ENCODE results near the gene SNX21.
"Not testable (repeated sequence)": the region's sequence is repeated elsewhere in the genome, so short reads cannot be mapped to it uniquely, and the experiment has no call there.

Gene SNX21

GRCh38 chr20:45851501-45851900, 17.9 kb downstream of the SNX21 start:
- DNase-seq, result no peak

DNA sequence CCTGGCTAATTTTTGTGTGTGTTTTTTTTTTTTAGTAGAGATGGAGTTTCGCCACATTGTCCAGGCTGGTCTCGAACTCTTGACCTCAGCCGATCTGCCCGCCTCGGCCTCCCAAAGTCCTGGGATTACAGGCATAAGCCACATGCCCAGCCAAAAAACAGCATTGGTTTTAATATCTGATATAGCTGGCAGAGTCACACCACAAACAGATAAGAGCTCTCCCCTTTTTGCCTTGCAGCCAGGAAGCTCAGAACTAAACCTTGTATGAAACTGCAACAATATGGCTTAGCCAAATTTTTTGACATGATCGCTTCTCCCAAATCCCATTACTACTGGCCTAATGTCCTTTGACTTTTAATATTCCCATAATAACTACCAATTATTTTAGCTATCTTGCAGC, 18.7 kb downstream of the SNX21 start:
- DNase-seq, result no peak

DNA sequence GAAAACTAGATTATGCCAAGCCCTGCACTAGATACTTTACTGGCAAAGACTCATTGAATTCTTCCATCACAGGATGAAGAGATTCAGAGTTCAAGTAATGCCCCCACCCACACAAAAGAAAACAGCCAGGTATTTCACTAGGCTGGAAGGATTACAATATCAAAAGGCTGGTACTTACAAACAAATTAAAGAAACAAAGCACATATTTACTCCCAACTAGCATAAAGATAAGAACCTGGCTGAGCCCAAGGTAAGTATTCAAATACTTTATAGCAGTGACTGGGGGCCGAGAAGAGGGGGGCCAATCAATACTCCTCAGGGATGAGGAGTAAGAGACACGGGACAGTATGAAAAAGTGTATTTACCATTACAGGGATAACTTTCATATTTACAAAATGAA, 19.9 kb downstream of the SNX21 start:
- no peak for DNase-seq

GRCh38 chr20:45857114-45857881, 23.7 kb downstream of the SNX21 start, which contains the start of the genes ACOT8 and ZSWIM3:
Gene ACOT8, minus strand, starts transcription at chr20:45857392. Its CDS starts 77 bp downstream, at chr20:45857315.
Gene ZSWIM3, plus strand, starts transcription at chr20:45857614. Its CDS starts 212 bp downstream, at chr20:45857826.
- peak; percentile 100 for DNase-seq

DNA sequence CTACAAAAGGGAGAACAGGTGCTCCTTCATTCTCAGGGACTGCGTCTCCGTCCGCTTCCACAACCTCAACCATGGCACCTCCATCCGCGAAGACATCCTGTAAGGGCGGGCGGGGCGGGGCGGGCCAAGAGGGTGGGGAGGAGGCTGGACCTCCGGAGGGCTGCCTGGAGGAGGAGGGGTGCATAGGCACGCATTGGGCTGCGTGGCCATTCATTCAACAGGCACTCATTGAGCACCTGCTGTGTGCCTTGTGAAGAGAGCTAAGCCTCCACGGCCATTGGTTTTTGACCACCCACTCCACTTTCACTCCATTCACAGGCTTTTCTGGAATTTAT, 24.2 kb downstream of the SNX21 start:
- DNase-seq, result no peak

GRCh38 chr20:45859916-45860315, 26.3 kb downstream of the SNX21 start:
- DNase-seq, result no peak

DNA sequence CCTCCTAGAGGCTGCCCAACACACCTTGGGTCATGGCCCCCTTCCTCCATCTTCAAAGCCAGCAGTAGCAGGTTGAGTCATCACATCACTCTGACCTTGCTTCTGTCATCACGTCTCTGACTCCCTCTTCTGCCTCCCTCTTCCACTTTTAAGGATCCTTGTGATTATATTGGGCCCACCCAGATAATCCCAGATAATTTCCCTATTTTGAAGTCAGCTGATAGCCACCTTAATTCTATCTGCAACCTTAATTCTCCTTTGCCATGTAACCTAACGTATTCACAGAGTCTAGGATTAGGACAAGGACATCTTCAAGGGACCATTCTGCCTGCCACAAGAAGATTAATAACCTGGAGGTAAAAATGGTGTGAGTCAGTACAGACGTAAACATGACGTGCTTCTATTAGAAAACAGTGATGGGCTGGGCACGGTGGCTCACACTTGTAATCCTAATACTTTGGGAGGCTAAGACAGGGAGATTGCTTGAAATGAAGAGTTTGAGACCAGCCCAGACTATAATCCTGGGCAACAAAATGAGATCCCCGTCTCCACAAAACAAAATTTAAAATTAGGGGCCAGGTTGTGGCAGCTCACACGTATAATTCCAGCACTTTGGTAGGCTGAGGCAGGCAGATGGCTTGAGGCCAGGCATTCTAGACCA, 27.1 kb downstream of the SNX21 start:
- no peak for DNase-seq

- DNase-seq, result no peak
Measured at GRCh38 chr20:45861221-45862075, 27.8 kb downstream of the SNX21 start.

DNA sequence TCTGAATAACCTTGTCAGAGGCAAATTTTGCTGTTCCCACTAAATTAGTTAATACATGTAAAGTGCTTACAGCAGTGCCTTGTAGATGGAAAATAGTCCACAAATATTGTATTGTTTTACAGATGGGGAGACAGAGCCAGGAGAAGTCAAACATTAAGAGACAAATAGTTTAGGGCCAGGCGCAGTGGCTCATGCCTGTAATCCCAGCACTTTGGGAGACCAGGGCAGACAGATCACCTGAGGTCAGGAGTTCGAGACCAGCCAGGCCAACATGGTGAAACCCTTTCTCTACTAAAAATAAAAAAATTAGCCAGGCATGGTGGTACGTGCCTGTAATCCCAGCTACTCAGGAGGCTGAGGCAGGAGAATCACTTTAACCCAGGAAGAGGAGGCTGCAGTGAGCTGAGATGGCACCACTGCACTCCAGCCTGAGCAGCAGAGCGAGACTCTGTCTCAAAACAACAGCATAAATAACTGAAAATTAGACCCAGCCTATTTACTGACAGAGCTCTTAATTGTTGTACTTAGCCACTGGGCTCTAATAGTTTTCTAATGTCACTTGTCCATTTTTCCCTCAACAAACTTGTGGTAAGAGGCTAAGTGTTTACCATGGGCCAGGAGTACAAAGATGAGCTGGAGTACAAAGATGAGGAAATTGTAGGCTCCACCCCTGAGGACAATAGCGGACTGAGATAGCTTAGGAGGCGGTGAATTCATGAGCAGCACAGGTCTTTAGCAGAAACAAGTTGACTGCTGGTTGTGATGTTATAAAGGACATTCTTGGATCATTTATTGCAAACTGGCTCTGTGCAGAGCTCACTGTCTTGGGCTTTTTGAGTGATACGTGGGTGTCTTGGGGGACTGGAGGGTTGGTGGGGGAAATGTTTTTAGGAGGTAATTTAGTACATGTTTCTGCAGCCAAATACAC, 30.2 kb downstream of the SNX21 start:
- no peak for DNase-seq

- DNase-seq, result no peak
Measured at GRCh38 chr20:45866454-45866853, 32.9 kb downstream of the SNX21 start.

GRCh38 chr20:45867136-45867818, 33.7 kb downstream of the SNX21 start:
- DNase-seq, result no peak

DNA sequence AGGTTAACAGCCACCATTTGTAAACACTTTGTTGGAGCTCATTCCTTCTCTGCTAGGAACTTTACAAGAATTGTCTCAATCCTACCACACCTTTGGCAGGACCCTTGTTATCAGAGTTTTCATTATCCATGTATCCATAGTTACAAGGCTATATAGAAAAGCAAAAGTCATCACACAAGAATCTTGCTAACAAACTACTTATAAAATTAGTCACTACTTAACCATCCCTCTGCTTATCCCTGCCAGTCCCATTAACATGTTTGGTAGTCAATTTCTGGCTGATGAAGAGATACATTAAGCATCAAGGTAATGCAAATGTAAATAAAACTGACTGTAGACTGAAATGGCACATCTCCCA, 34.2 kb downstream of the SNX21 start:
- no peak for DNase-seq

- DNase-seq, result no peak
Measured at GRCh38 chr20:45872626-45873025, 39.0 kb downstream of the SNX21 start.

DNA sequence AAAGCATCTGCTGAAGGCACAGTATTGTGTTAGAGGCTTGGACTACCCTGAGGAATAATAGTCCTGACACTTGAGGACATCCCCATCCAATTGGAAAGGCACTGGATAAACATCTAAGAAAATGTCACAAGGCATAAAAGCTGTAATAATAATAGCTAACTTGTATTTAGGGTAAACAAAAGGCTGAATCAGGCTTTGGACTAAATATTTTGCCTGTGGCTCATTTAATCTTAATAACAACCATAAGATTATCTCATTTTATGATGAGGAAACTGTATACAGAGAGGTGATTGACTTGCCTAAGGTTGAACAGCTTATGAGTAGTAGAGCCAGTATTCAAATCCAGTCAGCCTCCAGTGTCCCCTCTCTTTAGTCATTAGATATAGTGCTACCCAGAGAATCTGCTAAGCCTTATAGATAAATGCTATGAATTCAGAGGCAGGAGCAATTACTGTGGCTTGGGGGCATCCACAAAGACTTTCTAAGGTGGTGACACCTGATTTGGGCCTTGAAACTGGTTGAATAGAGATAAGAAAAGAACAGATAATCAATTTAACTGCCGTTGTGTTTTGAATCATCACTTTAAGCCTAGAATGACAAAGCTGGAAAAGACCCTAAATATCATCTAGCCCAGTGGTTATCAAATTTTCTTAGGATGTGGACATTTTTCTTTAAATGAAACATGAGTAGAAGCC, 40.0 kb downstream of the SNX21 start:
- DNase-seq, result no peak

- not testable (repeated sequence) for DNase-seq
Measured at GRCh38 chr20:45874104-45874481, 40.5 kb downstream of the SNX21 start.

GRCh38 chr20:45874576-45874975, 41.0 kb downstream of the SNX21 start:
- DNase-seq, result no peak

DNA sequence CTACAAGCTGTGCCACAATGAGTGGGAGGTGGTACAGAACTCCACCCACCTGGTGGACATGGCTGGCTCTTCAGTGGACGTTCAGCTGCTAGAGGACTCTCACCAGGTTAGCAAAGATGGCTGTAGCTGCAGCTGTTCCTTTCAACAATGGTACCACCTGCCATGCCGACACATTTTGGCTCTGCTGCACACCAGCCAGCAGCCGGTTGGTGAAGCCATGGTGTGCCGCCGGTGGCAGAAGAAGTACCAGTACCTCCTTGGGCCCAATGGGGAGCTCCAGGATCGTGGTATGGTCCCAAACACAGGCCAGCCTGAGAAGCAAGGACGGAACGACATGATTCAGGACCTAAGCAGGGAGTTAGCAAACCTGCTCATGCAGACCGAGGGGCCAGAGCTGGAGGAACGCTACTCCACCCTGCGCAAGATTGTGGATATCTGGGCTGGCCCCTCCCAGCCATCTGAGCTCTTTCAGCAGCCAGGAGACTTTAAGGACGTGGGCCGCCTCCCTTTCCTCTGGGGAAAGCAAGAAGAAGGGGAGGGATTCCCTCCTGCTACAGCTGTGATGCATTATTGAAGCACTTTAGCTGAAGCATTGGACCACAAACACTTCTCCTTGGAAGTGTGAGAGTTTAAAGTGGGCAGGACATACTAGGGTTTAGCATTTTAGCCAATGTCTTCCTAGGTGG, 44.6 kb downstream of the SNX21 start:
- peak; percentile 35 for DNase-seq

GRCh38 chr20:45880988-45881788, 47.6 kb downstream of the SNX21 start, which contains the start of gene ZSWIM1:
Gene ZSWIM1, plus strand, starts transcription at chr20:45881227. Its CDS starts 1,366 bp downstream, at chr20:45882593.
- peak; percentile 100 for DNase-seq

- DNase-seq, result no peak
Measured at GRCh38 chr20:45882469-45883099, 49.0 kb downstream of the SNX21 start.
